Mononuclear cell (primary cell): Measurements from ENCODE around the gene SDSL. TPM values are rescaled to one million over a fixed set of nuclear protein-coding genes. Genes with fewer than 3 reads are reported as not detected.

Experiments used
- H3K27me3 ChIP-seq: 2 replicates; pipeline ENCODE4 v1.6.0; 2011; ENCODE audit warnings: low read length, control low read depth; ENCODE audit not compliant: insufficient read depth
- H3K4me1 ChIP-seq: 2 replicates; pipeline ENCODE4 v1.5.1; 2011; ENCODE audit warnings: mild to moderate bottlenecking, low read length, control low read depth; ENCODE audit not compliant: insufficient read depth
- H3K4me3 ChIP-seq: 2 replicates; pipeline ENCODE4 v1.5.1; 2011; ENCODE audit warnings: mild to moderate bottlenecking, low read length, moderate library complexity
- H3K9me3 ChIP-seq: 2 replicates; pipeline ENCODE4 v1.5.1; 2011; ENCODE audit warnings: low read depth, mild to moderate bottlenecking, control low read depth, low read length
- total RNA-seq: library from RNA; depleted of rRNA; stranded (reverse); fragments of >200 nt; gene quantifications from one replicate; pipeline ENCODE4 v1.2.3, GENCODE V29; 2012

Gene SDSL
- total RNA-seq, 1 donor, result 2.6 TPM

- Histone ChIP-seq H3K9me3 (no peaks in the 10 kb centered on the region), H3K4me3 (no peak overlapping the region), H3K4me1 (no peaks in the 10 kb centered on the region), H3K27me3 (peaks cover 76% of the 10 kb centered on the region)
These were observed 57.6 kb downstream of the SDSL start for GRCh38 chr12:113479590-113480335.

GRCh38 chr12:113480336-113480971 is 58.3 kb downstream of the SDSL start:
- Histone ChIP-seq H3K4me3 (no peak overlapping the region), H3K4me1 (no peaks in the 10 kb centered on the region), H3K9me3 (no peaks in the 10 kb centered on the region), H3K27me3 (peaks cover 71% of the 10 kb centered on the region)

- peaks cover 62% of the 10 kb centered on the region for H3K27me3 ChIP-seq
- H3K9me3 ChIP-seq, result no peaks in the 10 kb centered on the region
- no peak overlapping the region for H3K4me3 ChIP-seq
- H3K4me1 ChIP-seq, result no peaks in the 10 kb centered on the region
These were observed 60.2 kb downstream of the SDSL start for GRCh38 chr12:113482334-113482733.

- H3K4me1 ChIP-seq, result no peaks in the 10 kb centered on the region
- H3K4me3 ChIP-seq, result no peak overlapping the region
- H3K9me3 ChIP-seq, result no peaks in the 10 kb centered on the region
- peaks cover 33% of the 10 kb centered on the region for H3K27me3 ChIP-seq
These were observed 63.1 kb downstream of the SDSL start for GRCh38 chr12:113485330-113485729.

GRCh38 chr12:113486722-113487121 is 64.5 kb downstream of the SDSL start:
- Histone ChIP-seq H3K9me3 (no peaks in the 10 kb centered on the region), H3K4me1 (no peaks in the 10 kb centered on the region), H3K27me3 (peaks cover 20% of the 10 kb centered on the region), H3K4me3 (no peak overlapping the region)

Other genes with a start within 250 kb of the SDSL start
- gene DDX54, start 236.9 kb upstream of the SDSL start, total RNA-seq, result 31.7 TPM
- 3.3 TPM for gene RITA1, start 236.7 kb upstream of the SDSL start, total RNA-seq
- 15.4 TPM for gene TPCN1, start 200.9 kb upstream of the SDSL start, total RNA-seq
- 51.2 TPM for gene SLC8B1, start 87.3 kb upstream of the SDSL start, total RNA-seq
- gene PLBD2, start 63.8 kb upstream of the SDSL start, total RNA-seq, result 15.3 TPM
- 0.52 TPM for gene SDS, start 18.5 kb upstream of the SDSL start, total RNA-seq
- not detected for gene LHX5, start 49.5 kb downstream of the SDSL start, total RNA-seq